ENCODE results near the gene FLNB.

FLNB gene

GRCh38 chr3:58010562-58010961, 2.3 kb downstream of the FLNB start:
- DNase-seq: no peak

GRCh38 chr3:58011580-58011979, 3.4 kb downstream of the FLNB start:
- no peak for DNase-seq

GRCh38 chr3:58012302-58012701, 4.1 kb downstream of the FLNB start:
- no peak for DNase-seq

- DNase-seq: no peak
These were observed 4.9 kb downstream of the FLNB start for GRCh38 chr3:58013099-58013498.

GRCh38 chr3:58013973-58014649, 5.9 kb downstream of the FLNB start:
- no peak for DNase-seq

GRCh38 chr3:58015520-58015915, 7.3 kb downstream of the FLNB start:
- DNase-seq: no peak

- DNase-seq: no peak
These were observed 8.5 kb downstream of the FLNB start for GRCh38 chr3:58016710-58017109.

- DNase-seq: no peak
These were observed 10.9 kb downstream of the FLNB start for GRCh38 chr3:58018892-58019742.

- DNase-seq: no peak
These were observed 12.5 kb downstream of the FLNB start for GRCh38 chr3:58020783-58021071.

GRCh38 chr3:58021072-58021959, 13.1 kb downstream of the FLNB start:
- DNase-seq: no peak

GRCh38 chr3:58021962-58022361, 13.7 kb downstream of the FLNB start:
- no peak for DNase-seq

- no peak for DNase-seq
These were observed 14.3 kb downstream of the FLNB start for GRCh38 chr3:58022490-58022889.

GRCh38 chr3:58023531-58023930, 15.3 kb downstream of the FLNB start:
- DNase-seq: no peak

- DNase-seq: no peak
These were observed 17.2 kb downstream of the FLNB start for GRCh38 chr3:58025406-58025805.

- no peak for DNase-seq
These were observed 17.8 kb downstream of the FLNB start for GRCh38 chr3:58025837-58026569.

GRCh38 chr3:58026598-58026997, 18.4 kb downstream of the FLNB start:
- DNase-seq: no peak

- DNase-seq: no peak
These were observed 19.6 kb downstream of the FLNB start for GRCh38 chr3:58027704-58028317.

- DNase-seq: no peak
These were observed 20.7 kb downstream of the FLNB start for GRCh38 chr3:58028902-58029301.

- DNase-seq: no peak
These were observed 21.8 kb downstream of the FLNB start for GRCh38 chr3:58029842-58030584.

- DNase-seq: no peak
These were observed 24.0 kb downstream of the FLNB start for GRCh38 chr3:58032186-58032585.

- DNase-seq: peak; percentile 59
These were observed 26.7 kb downstream of the FLNB start for GRCh38 chr3:58034738-58035523.
